Progenitor cell of endocrine pancreas (in vitro differentiated cells): ENCODE data around the gene LDLRAD4. TPM values are rescaled to one million over a fixed set of nuclear protein-coding genes. Genes with fewer than 3 reads are reported as not detected.

Source experiments
- DNase-seq: peaks from one replicate; pipeline ENCODE4 v3.0.0; 2021; ENCODE audit warnings: low spot score; ENCODE audit not compliant: unreplicated experiment
- H3K27ac Mint-ChIP-seq: 2 replicates; pipeline ENCODE4 v1.8.0; 2021; ENCODE audit warnings: mild to moderate bottlenecking, moderate library complexity, mixed read lengths
- H3K27me3 Mint-ChIP-seq: 2 replicates; pipeline ENCODE4 v1.8.0; 2021; ENCODE audit warnings: mixed read lengths
- H3K36me3 Mint-ChIP-seq: 2 replicates; pipeline ENCODE4 v1.8.0; 2022; ENCODE audit warnings: mixed read lengths; ENCODE audit not compliant: insufficient read depth
- H3K4me1 Mint-ChIP-seq: 2 replicates; pipeline ENCODE4 v1.8.0; 2021; ENCODE audit warnings: low read depth, mixed read lengths
- H3K4me3 Mint-ChIP-seq: 2 replicates; pipeline ENCODE4 v1.8.0; 2021; ENCODE audit warnings: low read depth, mild to moderate bottlenecking, moderate library complexity, mixed read lengths
- H3K9me3 Mint-ChIP-seq: 2 replicates; pipeline ENCODE4 v1.8.0; 2021; ENCODE audit warnings: low read depth, mixed read lengths
- CTCF ChIP-seq: fragments of 200-600 bp; sonication (generic); IDR thresholded peaks from one replicate; pipeline ENCODE4 v1.5.0; 2021; ENCODE audit warnings: antibody characterized with exemption, mild to moderate bottlenecking; ENCODE audit not compliant: unreplicated experiment
- total RNA-seq: library from RNA; stranded (reverse); gene quantifications from 2 replicates; pipeline ENCODE4 v1.2.1, GENCODE V29; 2021

LDLRAD4 gene
- total RNA-seq, 1 donor from 2014 or later, result 3.8 TPM

- H3K27ac Mint-ChIP-seq, result no peak overlapping the region
- no peaks in the 10 kb centered on the region for H3K9me3 Mint-ChIP-seq
- H3K4me3 Mint-ChIP-seq, result no peak overlapping the region
- no peak for TF ChIP-seq CTCF
- DNase-seq, result no peak
- H3K36me3 Mint-ChIP-seq, result no peaks in the 10 kb centered on the region
- peaks cover 3% of the 10 kb centered on the region for H3K4me1 Mint-ChIP-seq
- peaks cover 22% of the 10 kb centered on the region for H3K27me3 Mint-ChIP-seq
These were observed 52.8 kb downstream of the LDLRAD4 start for GRCh38 chr18:13271302-13271911.

- peaks cover 3% of the 10 kb centered on the region for H3K4me1 Mint-ChIP-seq
- no peak for DNase-seq
- no peak for TF ChIP-seq CTCF
- H3K27ac Mint-ChIP-seq, result no peak overlapping the region
- peaks cover 13% of the 10 kb centered on the region for H3K27me3 Mint-ChIP-seq
- no peaks in the 10 kb centered on the region for H3K36me3 Mint-ChIP-seq
- no peak overlapping the region for H3K4me3 Mint-ChIP-seq
- no peaks in the 10 kb centered on the region for H3K9me3 Mint-ChIP-seq
These were observed 53.9 kb downstream of the LDLRAD4 start for GRCh38 chr18:13272416-13272815.

DNA sequence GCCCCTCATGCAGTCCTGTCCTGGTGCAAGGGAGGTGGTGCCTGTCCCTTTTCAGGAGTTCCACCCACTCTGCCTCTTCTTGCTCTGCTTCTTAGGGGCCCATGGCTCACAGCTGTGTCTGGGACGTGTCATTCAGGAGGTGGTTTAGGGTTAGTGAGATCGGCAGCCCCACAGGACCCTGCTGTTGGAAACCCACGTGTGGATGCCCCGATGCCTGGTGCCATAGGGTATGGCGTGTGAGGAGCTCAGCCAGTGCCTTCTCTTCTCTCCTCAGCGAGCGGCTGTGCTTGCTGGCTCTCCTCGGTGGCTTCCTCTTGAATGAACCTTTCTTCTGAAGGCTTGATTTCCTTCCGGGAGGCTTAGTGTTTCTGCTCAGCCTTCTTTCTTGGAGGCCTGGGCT, 55.2 kb downstream of the LDLRAD4 start:
- peaks cover 7% of the 10 kb centered on the region for H3K27me3 Mint-ChIP-seq
- DNase-seq, result no peak
- no peak overlapping the region for H3K4me3 Mint-ChIP-seq
- H3K9me3 Mint-ChIP-seq, result no peaks in the 10 kb centered on the region
- H3K36me3 Mint-ChIP-seq, result no peaks in the 10 kb centered on the region
- no peak for TF ChIP-seq CTCF
- H3K27ac Mint-ChIP-seq, result no peak overlapping the region
- peaks cover 1% of the 10 kb centered on the region for H3K4me1 Mint-ChIP-seq

- H3K27me3 Mint-ChIP-seq, result no peaks in the 10 kb centered on the region
- H3K36me3 Mint-ChIP-seq, result no peaks in the 10 kb centered on the region
- no peaks in the 10 kb centered on the region for H3K4me1 Mint-ChIP-seq
- no peak overlapping the region for H3K27ac Mint-ChIP-seq
- no peak overlapping the region for H3K4me3 Mint-ChIP-seq
- no peak for DNase-seq
- no peak for TF ChIP-seq CTCF
- no peaks in the 10 kb centered on the region for H3K9me3 Mint-ChIP-seq
These were observed 56.5 kb downstream of the LDLRAD4 start for GRCh38 chr18:13275075-13275474.

- TF ChIP-seq CTCF, result no peak
- Mint-ChIP-seq H3K27me3 (no peaks in the 10 kb centered on the region), H3K27ac (no peak overlapping the region), H3K36me3 (no peaks in the 10 kb centered on the region), H3K4me3 (no peak overlapping the region), H3K9me3 (no peaks in the 10 kb centered on the region), H3K4me1 (peaks cover 5% of the 10 kb centered on the region)
- no peak for DNase-seq
These were observed 58.3 kb downstream of the LDLRAD4 start for GRCh38 chr18:13276530-13277520.
